ENCODE measurements around the gene DOCK10.

The DOCK10 gene

GRCh38 chr2:224817676-224818075, 224.6 kb downstream of the DOCK10 start:
- Histone ChIP-seq H3K4me3 (ENCODE audit: low read depth in 1 of 2, low read length in 2 of 2) (no peak overlapping the region), H3K4me2 (ENCODE audit: insufficient read depth, low read length) (no peak overlapping the region), H3K79me2 (ENCODE audit: insufficient read depth, low read length) (no peaks in the 10 kb centered on the region), H3K27me3 (ENCODE audit: insufficient read depth, low read length, poor library complexity) (no peaks in the 10 kb centered on the region), H3K36me3 (ENCODE audit: insufficient read depth, low read length) (peaks cover 60% of the 10 kb centered on the region), H3K9ac (ENCODE audit: low read depth, low read length) (no peak overlapping the region), H3K4me1 (ENCODE audit: insufficient read depth, low read length) (no peaks in the 10 kb centered on the region), H3K9me3 (ENCODE audit: insufficient read depth, low read length, severe bottlenecking) (no peaks in the 10 kb centered on the region), H3K27ac (ENCODE audit: low read length) (no peak overlapping the region), H2AFZ (ENCODE audit: low read depth, low read length) (no peak overlapping the region), H4K20me1 (ENCODE audit: insufficient read depth, low read length) (no peaks in the 10 kb centered on the region)
- no peak for TF ChIP-seq EZH2 (IDR thresholded peaks at IDR 0.05; ENCODE audit: borderline replicate concordance, low read depth, low read length, severe bottlenecking)
- TF ChIP-seq CTCF (IDR thresholded peaks at IDR 0.05; ENCODE audit: borderline replicate concordance, extremely low read depth, low read length, poor library complexity, severe bottlenecking): no peak
- ATAC-seq (ENCODE audit: insufficient read depth, low read depth) (no peak), DNase-seq (no peak)

- Histone ChIP-seq H4K20me1 (ENCODE audit: insufficient read depth, low read length) (no peaks in the 10 kb centered on the region), H3K4me2 (ENCODE audit: insufficient read depth, low read length) (no peak overlapping the region), H3K9me3 (ENCODE audit: insufficient read depth, low read length, severe bottlenecking) (no peaks in the 10 kb centered on the region), H3K9ac (ENCODE audit: low read depth, low read length) (no peak overlapping the region), H3K79me2 (ENCODE audit: insufficient read depth, low read length) (no peaks in the 10 kb centered on the region), H3K36me3 (ENCODE audit: insufficient read depth, low read length) (peaks cover 60% of the 10 kb centered on the region), H2AFZ (ENCODE audit: low read depth, low read length) (no peak overlapping the region), H3K27ac (ENCODE audit: low read length) (no peak overlapping the region), H3K4me1 (ENCODE audit: insufficient read depth, low read length) (no peaks in the 10 kb centered on the region), H3K4me3 (ENCODE audit: low read depth in 1 of 2, low read length in 2 of 2) (no peak overlapping the region), H3K27me3 (ENCODE audit: insufficient read depth, low read length, poor library complexity) (no peaks in the 10 kb centered on the region)
- no peak for TF ChIP-seq CTCF (IDR thresholded peaks at IDR 0.05; ENCODE audit: borderline replicate concordance, extremely low read depth, low read length, poor library complexity, severe bottlenecking)
- no peak for TF ChIP-seq EZH2 (IDR thresholded peaks at IDR 0.05; ENCODE audit: borderline replicate concordance, low read depth, low read length, severe bottlenecking)
- ATAC-seq (ENCODE audit: insufficient read depth, low read depth) (no peak), DNase-seq (no peak)
Measured at GRCh38 chr2:224816816-224817215, 225.5 kb downstream of the DOCK10 start.

- H3K9ac ChIP-seq (ENCODE audit: low read depth, low read length): no peak overlapping the region
- H4K20me1 ChIP-seq (ENCODE audit: insufficient read depth, low read length): no peaks in the 10 kb centered on the region
- no peak overlapping the region for H2AFZ ChIP-seq (ENCODE audit: low read depth, low read length)
- H3K4me1 ChIP-seq (ENCODE audit: insufficient read depth, low read length): no peaks in the 10 kb centered on the region
- ATAC-seq (ENCODE audit: insufficient read depth, low read depth) (no peak), DNase-seq (no peak)
- H3K36me3 ChIP-seq (ENCODE audit: insufficient read depth, low read length): peaks cover 42% of the 10 kb centered on the region
- H3K4me3 ChIP-seq (ENCODE audit: low read depth in 1 of 2, low read length in 2 of 2): no peak overlapping the region
- TF ChIP-seq EZH2 (IDR thresholded peaks at IDR 0.05; ENCODE audit: borderline replicate concordance, low read depth, low read length, severe bottlenecking) (no peak), CTCF (IDR thresholded peaks at IDR 0.05; ENCODE audit: borderline replicate concordance, extremely low read depth, low read length, poor library complexity, severe bottlenecking) (no peak)
- H3K27ac ChIP-seq (ENCODE audit: low read length): no peak overlapping the region
- no peaks in the 10 kb centered on the region for H3K9me3 ChIP-seq (ENCODE audit: insufficient read depth, low read length, severe bottlenecking)
- H3K79me2 ChIP-seq (ENCODE audit: insufficient read depth, low read length): no peaks in the 10 kb centered on the region
- no peak overlapping the region for H3K4me2 ChIP-seq (ENCODE audit: insufficient read depth, low read length)
- H3K27me3 ChIP-seq (ENCODE audit: insufficient read depth, low read length, poor library complexity): no peaks in the 10 kb centered on the region
Measured at GRCh38 chr2:224813578-224813977, 228.7 kb downstream of the DOCK10 start.

All from DND-41 (cell line).